Progenitor cell of endocrine pancreas (in vitro differentiated cells): ENCODE measurements around the gene OR5C1. TPM values are rescaled to one million over a fixed set of nuclear protein-coding genes. Genes with fewer than 3 reads are reported as not detected.
"Not testable (repeated sequence)": the region's sequence is repeated elsewhere in the genome, so short reads cannot be mapped to it uniquely, and the experiment has no call there.

Experiments used
- DNase-seq: peaks from one replicate; pipeline ENCODE4 v3.0.0; 2021; ENCODE audit warnings: low spot score; ENCODE audit not compliant: unreplicated experiment
- H3K27ac Mint-ChIP-seq: 2 replicates; pipeline ENCODE4 v1.8.0; 2021; ENCODE audit warnings: mild to moderate bottlenecking, moderate library complexity, mixed read lengths
- H3K27me3 Mint-ChIP-seq: 2 replicates; pipeline ENCODE4 v1.8.0; 2021; ENCODE audit warnings: mixed read lengths
- H3K36me3 Mint-ChIP-seq: 2 replicates; pipeline ENCODE4 v1.8.0; 2022; ENCODE audit warnings: mixed read lengths; ENCODE audit not compliant: insufficient read depth
- H3K4me1 Mint-ChIP-seq: 2 replicates; pipeline ENCODE4 v1.8.0; 2021; ENCODE audit warnings: low read depth, mixed read lengths
- H3K4me3 Mint-ChIP-seq: 2 replicates; pipeline ENCODE4 v1.8.0; 2021; ENCODE audit warnings: low read depth, mild to moderate bottlenecking, moderate library complexity, mixed read lengths
- H3K9me3 Mint-ChIP-seq: 2 replicates; pipeline ENCODE4 v1.8.0; 2021; ENCODE audit warnings: low read depth, mixed read lengths
- total RNA-seq: library from RNA; stranded (reverse); gene quantifications from 2 replicates; pipeline ENCODE4 v1.2.1, GENCODE V29; 2021
- TF ChIP-seq, protein P1 (sequence below): fragments of 200-600 bp; sonication (generic); IDR thresholded peaks from one replicate; pipeline ENCODE4 v1.5.0; 2021; ENCODE audit warnings: antibody characterized with exemption, mild to moderate bottlenecking; ENCODE audit not compliant: unreplicated experiment

Gene OR5C1
- total RNA-seq, 1 donor from 2014 or later = not detected

DNA sequence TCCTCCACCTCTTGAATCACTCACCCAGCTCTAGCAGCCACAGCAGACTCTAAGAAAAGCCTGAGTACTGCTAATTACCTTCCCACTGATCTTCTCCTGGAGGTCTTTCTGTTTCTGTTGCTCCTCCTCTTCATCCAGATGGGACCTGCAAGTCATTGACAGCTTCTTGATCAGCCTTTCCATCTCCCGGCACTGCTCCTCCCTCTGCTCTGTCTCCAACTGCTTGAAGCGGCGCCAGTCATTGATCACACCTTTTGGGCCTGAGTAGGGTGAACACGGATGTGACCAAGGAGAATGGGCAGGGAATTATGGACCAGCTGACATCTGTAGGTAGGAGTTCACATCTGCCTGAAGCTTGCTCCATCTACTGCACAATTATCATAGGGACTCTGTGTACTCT lies 34.2 kb downstream of the OR5C1 start:
- TF ChIP-seq, protein P1, sequence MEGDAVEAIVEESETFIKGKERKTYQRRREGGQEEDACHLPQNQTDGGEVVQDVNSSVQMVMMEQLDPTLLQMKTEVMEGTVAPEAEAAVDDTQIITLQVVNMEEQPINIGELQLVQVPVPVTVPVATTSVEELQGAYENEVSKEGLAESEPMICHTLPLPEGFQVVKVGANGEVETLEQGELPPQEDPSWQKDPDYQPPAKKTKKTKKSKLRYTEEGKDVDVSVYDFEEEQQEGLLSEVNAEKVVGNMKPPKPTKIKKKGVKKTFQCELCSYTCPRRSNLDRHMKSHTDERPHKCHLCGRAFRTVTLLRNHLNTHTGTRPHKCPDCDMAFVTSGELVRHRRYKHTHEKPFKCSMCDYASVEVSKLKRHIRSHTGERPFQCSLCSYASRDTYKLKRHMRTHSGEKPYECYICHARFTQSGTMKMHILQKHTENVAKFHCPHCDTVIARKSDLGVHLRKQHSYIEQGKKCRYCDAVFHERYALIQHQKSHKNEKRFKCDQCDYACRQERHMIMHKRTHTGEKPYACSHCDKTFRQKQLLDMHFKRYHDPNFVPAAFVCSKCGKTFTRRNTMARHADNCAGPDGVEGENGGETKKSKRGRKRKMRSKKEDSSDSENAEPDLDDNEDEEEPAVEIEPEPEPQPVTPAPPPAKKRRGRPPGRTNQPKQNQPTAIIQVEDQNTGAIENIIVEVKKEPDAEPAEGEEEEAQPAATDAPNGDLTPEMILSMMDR = no peak
- Mint-ChIP-seq H3K27me3 (no peaks in the 10 kb centered on the region), H3K27ac (peak overlapping the region; percentile 29), H3K9me3 (no peaks in the 10 kb centered on the region), H3K36me3 (peaks cover 18% of the 10 kb centered on the region), H3K4me3 (no peak overlapping the region), H3K4me1 (peaks cover 20% of the 10 kb centered on the region)
- no peak for DNase-seq

DNA sequence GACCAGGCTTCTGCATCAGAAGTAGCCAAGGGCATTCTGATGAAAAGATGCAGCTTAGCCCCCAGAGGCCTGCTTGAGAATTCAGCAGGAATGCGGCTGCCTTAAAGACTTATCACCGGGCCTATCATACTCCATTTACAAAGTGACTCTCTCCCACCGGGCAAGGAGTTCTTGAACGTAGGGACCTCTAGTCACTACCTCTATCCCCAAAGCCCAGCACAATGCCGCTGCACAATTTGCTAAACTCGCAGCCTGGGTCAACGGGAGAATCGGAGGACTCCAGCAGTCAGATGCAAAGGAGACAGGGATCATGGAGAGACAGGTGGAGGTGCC lies 39.0 kb downstream of the OR5C1 start:
- no peak for DNase-seq
- Mint-ChIP-seq H3K27ac (peak overlapping the region; percentile 99), H3K27me3 (no peaks in the 10 kb centered on the region), H3K36me3 (peaks cover 6% of the 10 kb centered on the region), H3K4me1 (peaks cover 11% of the 10 kb centered on the region), H3K4me3 (peak overlapping the region; percentile 94), H3K9me3 (no peaks in the 10 kb centered on the region)
- TF ChIP-seq, protein P1 = no peak

DNA sequence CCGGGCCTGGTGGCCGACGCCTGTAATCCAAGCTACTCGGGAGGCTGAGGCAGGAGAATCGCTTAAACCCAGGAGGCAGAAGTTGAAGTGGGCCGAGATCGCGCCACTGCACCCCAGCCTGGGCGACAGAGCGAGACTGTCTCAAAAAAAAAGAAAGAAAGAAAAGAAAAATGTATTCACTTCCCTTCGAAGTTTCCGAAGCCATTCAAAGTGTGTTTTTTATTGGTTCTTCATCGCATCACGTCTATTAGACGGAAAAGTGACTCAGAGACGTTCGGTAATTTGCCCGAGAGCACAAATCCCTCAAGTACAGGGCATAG lies 40.2 kb downstream of the OR5C1 start:
- Mint-ChIP-seq H3K4me3 (peak overlapping the region; percentile 94), H3K4me1 (peaks cover 11% of the 10 kb centered on the region)
- not testable (repeated sequence) for H3K9me3 Mint-ChIP-seq

DNA sequence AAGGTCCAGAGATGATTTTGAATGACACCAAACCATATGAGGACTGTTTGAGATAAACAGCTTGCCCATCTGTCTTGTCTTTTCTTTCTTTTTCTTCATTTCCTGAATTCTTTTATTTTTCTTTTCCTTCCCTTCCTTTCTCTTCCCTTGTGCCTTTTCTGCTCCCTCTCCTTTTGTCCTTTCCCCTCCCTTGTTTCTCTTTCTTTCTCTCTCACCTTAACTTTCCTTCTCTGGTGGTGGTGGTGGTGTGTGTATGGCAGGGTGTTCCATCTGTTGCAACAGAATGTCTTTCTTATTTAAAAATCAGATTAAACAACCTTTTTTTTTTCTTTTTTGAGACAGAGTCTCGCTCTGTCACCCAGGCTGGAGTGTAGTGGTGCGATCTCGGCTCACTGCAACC lies 43.5 kb downstream of the OR5C1 start:
- H3K27me3 Mint-ChIP-seq = no peaks in the 10 kb centered on the region
- H3K36me3 Mint-ChIP-seq = no peaks in the 10 kb centered on the region
- H3K4me3 Mint-ChIP-seq = no peak overlapping the region
- no peaks in the 10 kb centered on the region for H3K9me3 Mint-ChIP-seq
- DNase-seq = no peak
- H3K4me1 Mint-ChIP-seq = peaks cover 2% of the 10 kb centered on the region
- TF ChIP-seq, protein P1 = no peak
- no peak overlapping the region for H3K27ac Mint-ChIP-seq

More for the DNA sequence above, 40.2 kb downstream of the OR5C1 start:
- H3K27ac Mint-ChIP-seq = peak overlapping the region; percentile 99
- not testable (repeated sequence) for H3K27me3 Mint-ChIP-seq, DNase-seq, H3K36me3 Mint-ChIP-seq

DNA sequence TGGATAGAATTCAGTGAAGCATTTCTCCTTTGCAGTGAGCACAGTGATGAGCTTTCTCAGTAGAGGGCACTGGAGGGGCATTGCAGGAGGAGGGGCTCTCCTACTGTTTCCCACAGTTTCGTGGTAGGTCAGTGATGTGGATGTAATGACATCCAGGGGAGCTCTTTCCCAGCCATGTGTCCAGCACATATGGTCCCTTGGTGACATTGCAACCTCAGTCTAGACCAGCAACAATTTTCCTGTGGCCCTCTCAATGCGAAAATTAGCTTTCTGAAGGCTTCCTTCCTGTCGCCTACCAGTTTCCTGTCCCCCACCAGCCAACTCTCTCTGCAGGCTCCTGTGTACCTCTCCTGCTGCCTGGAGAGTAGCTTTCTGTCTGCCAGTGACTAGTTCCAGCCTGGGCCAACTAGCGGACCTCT lies 46.6 kb downstream of the OR5C1 start:
- Mint-ChIP-seq H3K36me3 (no peaks in the 10 kb centered on the region), H3K4me3 (no peak overlapping the region), H3K27ac (no peak overlapping the region), H3K27me3 (peaks cover 6% of the 10 kb centered on the region), H3K9me3 (peaks cover 2% of the 10 kb centered on the region), H3K4me1 (no peaks in the 10 kb centered on the region)
- DNase-seq = no peak
- TF ChIP-seq, protein P1 = no peak

DNA sequence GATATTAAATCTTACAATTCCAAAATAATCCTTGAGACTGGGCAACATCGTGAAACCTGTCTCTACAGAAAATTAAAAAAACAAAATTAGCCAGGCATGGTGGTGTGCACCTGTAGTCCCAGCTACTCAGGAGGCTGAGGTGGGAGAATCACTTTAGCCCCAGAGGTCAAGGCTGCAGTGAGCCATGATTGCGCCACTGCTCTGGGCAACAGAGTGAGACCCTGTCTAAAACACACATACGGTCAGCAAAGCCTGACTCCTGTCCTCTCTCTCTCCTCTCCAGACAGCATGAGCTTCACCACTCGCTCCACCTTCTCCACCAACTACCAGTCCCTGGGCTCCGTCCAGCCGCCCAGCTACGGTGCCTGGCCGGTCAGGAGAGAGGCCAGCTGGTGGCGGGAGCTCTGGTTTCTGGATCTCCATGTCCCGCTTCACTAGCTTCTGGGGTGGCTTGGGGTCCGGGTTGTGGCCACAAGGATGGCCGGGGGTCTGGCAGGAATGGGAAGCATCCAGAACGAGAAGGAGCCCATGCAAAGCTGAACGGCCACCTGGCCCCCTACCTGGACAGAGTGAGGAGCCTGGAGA lies 48.6 kb downstream of the OR5C1 start:
- no peaks in the 10 kb centered on the region for H3K36me3 Mint-ChIP-seq
- peaks cover 2% of the 10 kb centered on the region for H3K9me3 Mint-ChIP-seq
- H3K27ac Mint-ChIP-seq = no peak overlapping the region
- peaks cover 6% of the 10 kb centered on the region for H3K27me3 Mint-ChIP-seq
- H3K4me3 Mint-ChIP-seq = no peak overlapping the region
- TF ChIP-seq, protein P1 = no peak
- DNase-seq = no peak
- H3K4me1 Mint-ChIP-seq = no peaks in the 10 kb centered on the region

DNA sequence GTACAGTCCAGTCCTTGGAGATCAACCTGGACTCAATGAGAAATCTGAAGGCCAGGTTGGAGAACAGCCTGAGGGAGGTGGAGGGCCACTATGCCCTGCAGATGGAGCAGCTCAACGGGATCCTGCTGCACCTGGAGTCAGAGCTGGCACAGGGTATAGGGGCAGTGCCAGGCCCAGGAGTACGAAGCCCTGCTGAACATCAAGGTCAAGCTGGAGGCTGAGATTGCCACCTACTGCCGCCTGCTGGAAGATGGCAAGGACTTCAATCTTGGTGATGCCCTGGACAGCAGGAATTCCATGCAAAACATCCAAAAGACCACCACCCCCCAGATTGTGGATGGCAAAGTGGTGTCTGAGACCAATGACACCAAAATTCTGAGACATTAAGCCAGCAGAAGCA lies 49.7 kb downstream of the OR5C1 start:
- DNase-seq, H3K4me1 Mint-ChIP-seq, H3K36me3 Mint-ChIP-seq, H3K9me3 Mint-ChIP-seq, H3K4me3 Mint-ChIP-seq, H3K27me3 Mint-ChIP-seq, H3K27ac Mint-ChIP-seq: not testable (repeated sequence)
